ENCODE results near the gene PKP1. TPM values are rescaled to one million over a fixed set of nuclear protein-coding genes. Genes with fewer than 3 reads are reported as not detected.

The PKP1 gene
- total and polyA plus RNA-seq, 10 donors = 0.04 to 0.10 (median 0.06) TPM; not detected in 7

DNA sequence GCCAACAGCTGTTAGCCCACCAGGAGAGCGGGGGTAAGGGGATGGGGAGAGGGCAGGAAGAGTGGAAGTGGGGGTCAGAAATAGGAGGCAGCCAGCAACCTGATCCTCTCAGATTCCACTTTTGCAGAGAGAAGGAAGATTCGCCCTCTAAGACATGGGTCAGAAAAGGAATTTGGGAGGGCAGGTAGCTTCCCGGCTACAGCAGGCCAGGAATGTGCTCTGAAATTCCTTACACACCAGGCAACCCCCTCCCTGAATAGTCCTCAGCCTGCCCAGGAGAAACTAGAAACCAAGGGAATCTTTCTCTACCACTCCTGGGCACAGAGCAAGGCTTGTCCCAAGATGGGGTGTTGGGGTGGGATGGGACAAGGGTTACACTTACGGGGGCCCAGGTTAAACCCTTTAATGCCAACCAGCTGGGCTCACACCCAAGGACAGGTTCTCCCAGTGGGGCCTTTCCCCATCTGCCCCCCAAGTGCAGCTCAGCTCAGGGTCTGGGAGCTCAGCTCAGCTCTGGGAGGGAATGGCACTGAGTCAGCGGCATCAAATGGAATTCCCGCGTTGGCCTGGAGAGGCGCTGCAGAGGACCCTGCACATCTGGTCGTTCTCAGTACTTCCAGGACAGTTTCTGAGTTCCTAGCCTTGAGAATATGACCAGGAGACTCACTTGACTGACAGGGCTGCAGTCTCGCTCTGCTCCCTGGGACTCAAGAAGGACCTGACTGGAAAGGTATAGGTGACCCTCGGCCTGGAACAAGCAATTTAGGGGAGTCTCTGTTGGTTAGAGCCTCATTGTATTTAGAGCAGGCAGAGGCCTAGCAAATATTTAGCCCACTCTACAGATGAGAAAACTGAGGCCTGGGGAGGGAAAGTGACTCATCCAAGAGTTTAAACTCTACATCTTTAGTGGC, 93.4 kb downstream of the PKP1 start:
- H3K4me1 ChIP-seq = no peaks in the 10 kb centered on the region
- no peaks in the 10 kb centered on the region for H3K9me3 ChIP-seq
- intact Hi-C loops (cut with DNase I; ENCODE audit: low total_unique reads) = no loop called here
- no peak overlapping the region for H3K4me3 ChIP-seq
- no peak overlapping the region for H3K27ac ChIP-seq
- DNase-seq = no peak
- H3K27me3 ChIP-seq (replicated peaks in 1 of 7) = peaks cover 0 to 49% (median 0%) of the 10 kb centered on the region in 7 donors
- 44 to 61% (median 46%) methylated on average over 6 to 11 of the region's 11 CpGs for WGBS, 5 donors
- H3K36me3 ChIP-seq = no peaks in the 10 kb centered on the region
- TF ChIP-seq, protein P1, sequence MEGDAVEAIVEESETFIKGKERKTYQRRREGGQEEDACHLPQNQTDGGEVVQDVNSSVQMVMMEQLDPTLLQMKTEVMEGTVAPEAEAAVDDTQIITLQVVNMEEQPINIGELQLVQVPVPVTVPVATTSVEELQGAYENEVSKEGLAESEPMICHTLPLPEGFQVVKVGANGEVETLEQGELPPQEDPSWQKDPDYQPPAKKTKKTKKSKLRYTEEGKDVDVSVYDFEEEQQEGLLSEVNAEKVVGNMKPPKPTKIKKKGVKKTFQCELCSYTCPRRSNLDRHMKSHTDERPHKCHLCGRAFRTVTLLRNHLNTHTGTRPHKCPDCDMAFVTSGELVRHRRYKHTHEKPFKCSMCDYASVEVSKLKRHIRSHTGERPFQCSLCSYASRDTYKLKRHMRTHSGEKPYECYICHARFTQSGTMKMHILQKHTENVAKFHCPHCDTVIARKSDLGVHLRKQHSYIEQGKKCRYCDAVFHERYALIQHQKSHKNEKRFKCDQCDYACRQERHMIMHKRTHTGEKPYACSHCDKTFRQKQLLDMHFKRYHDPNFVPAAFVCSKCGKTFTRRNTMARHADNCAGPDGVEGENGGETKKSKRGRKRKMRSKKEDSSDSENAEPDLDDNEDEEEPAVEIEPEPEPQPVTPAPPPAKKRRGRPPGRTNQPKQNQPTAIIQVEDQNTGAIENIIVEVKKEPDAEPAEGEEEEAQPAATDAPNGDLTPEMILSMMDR (IDR thresholded peaks at IDR 0.05 in 8 of 11, conservative IDR thresholded peaks at IDR 0.05 in 3 of 11) = peak in 2 of 11 experiments; percentile 21 to 33
- TF ChIP-seq POLR2AphosphoS5 (IDR thresholded peaks at IDR 0.05) = no peak
- TF ChIP-seq POLR2A (IDR thresholded peaks at IDR 0.05) = no peak

DNA sequence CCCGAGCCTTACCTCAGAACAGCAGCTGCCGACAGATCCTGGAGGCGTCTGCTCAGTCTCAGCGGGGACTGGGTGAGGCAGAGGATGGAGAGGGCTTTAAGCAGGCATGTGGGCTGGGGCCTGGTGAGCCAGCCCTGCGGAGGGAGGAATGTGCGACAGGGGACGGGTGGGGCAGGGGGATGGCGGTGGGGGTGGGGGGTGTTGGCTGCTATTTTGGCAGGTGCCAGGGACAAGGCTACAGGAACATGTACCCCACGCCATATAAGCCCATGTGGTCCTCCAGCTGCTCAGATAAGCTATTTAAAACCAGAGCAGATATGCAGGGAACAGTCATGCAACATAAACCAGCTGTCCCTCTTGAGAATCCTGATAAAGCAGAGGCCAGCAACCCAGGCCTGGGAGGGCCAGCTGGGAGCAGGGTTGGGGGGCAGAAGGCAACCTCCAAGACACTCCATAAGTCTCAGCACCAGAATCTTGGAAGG, 94.3 kb downstream of the PKP1 start, which contains the start of gene TNNT2:
Gene TNNT2, minus strand, starts transcription at position 70 of the 482 bp plus-strand sequence. CDS start 4,426 bp downstream, outside the sequence.
- intact Hi-C loops (cut with DNase I; ENCODE audit: low total_unique reads) = no loop called here
- H3K27ac ChIP-seq = no peak within 1 kb of the TSS
- TF ChIP-seq, protein P1 (IDR thresholded peaks at IDR 0.05 in 8 of 11, conservative IDR thresholded peaks at IDR 0.05 in 3 of 11) = no peak
- TF ChIP-seq POLR2A (IDR thresholded peaks at IDR 0.05) = no peak
- no peak for TF ChIP-seq POLR2AphosphoS5 (IDR thresholded peaks at IDR 0.05)
- peaks cover 0 to 45% (median 0%) of the 10 kb centered on the region in 7 donors for H3K27me3 ChIP-seq (replicated peaks in 1 of 7)
- no peaks in the 10 kb centered on the region for H3K36me3 ChIP-seq
- DNase-seq = no peak
- no peak within 1 kb of the TSS for H3K4me3 ChIP-seq
- H3K4me1 ChIP-seq = no peaks in the 10 kb centered on the region
- 67 to 88% (median 78%) methylated on average over 2 to 9 of the region's 9 CpGs for WGBS, 5 donors
- H3K9me3 ChIP-seq = no peaks in the 10 kb centered on the region

DNA sequence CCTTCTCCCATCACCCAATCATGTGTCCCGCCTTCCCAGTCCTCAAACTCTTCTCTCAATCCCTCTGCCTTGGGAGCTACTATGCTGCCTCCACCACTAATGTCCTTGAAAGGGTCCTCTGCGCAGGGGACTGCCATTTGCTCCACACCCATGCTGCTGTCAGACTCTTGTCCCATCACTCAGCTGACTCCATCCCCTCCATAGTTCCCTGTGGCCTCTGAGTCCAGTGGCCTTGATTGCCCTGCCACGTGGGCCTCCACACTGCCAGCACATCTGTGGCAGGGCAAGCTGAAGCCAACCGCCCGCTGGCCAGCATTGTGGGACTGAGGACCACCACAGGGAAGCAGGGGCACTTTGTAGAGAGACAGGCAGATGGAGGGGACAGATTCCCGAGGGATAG, 95.5 kb downstream of the PKP1 start:
- Histone ChIP-seq H3K4me3 (no peak overlapping the region), H3K36me3 (no peaks in the 10 kb centered on the region), H3K9me3 (no peaks in the 10 kb centered on the region), H3K4me1 (no peaks in the 10 kb centered on the region), H3K27ac (no peak overlapping the region), H3K27me3 (replicated peaks in 1 of 7) (peaks cover 0 to 38% (median 0%) of the 10 kb centered on the region in 7 donors)
- intact Hi-C loops (cut with DNase I; ENCODE audit: low total_unique reads) = no loop called here
- 78 to 92% (median 84%) methylated on average over 4 to 6 of the region's 6 CpGs for WGBS, 5 donors
- no peak for TF ChIP-seq POLR2AphosphoS5 (IDR thresholded peaks at IDR 0.05)
- no peak for TF ChIP-seq POLR2A (IDR thresholded peaks at IDR 0.05)
- TF ChIP-seq, protein P1 (IDR thresholded peaks at IDR 0.05 in 8 of 11, conservative IDR thresholded peaks at IDR 0.05 in 3 of 11) = no peak
- no peak for DNase-seq

DNA sequence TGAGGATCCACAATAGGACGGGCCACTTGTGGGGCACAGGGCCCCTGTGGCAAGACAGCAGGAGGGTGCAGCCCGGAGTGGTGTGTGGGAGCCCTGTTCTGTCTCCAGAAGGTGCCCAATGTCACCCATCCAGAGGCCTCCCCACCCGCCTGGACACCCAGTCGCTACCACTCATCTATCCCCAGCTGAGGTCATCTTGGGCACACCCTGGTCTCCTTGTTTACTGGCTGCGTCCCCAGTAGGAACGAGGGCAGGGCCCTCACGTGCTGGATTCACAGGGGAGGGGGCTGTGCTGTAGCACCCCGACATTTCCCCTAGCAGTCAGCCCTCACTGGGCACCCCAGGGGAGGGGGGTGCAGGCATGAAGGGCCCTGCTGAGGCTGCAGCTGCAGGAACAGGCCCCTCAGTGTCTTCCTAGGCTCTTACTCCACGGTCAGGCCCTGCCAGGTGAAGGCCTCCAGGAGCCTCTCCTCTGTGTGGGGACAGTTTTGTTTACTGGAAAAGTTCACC, 96.5 kb downstream of the PKP1 start:
- Histone ChIP-seq H3K4me1 (no peaks in the 10 kb centered on the region), H3K4me3 (no peak overlapping the region), H3K36me3 (no peaks in the 10 kb centered on the region), H3K27me3 (replicated peaks in 1 of 7) (peaks cover 0 to 38% (median under 1%) of the 10 kb centered on the region in 7 donors), H3K27ac (no peak overlapping the region), H3K9me3 (no peaks in the 10 kb centered on the region)
- TF ChIP-seq, protein P1 (IDR thresholded peaks at IDR 0.05 in 8 of 11, conservative IDR thresholded peaks at IDR 0.05 in 3 of 11) = no peak
- TF ChIP-seq POLR2A (IDR thresholded peaks at IDR 0.05) (no peak), POLR2AphosphoS5 (IDR thresholded peaks at IDR 0.05) (no peak)
- DNase-seq = no peak
- intact Hi-C loops (cut with DNase I; ENCODE audit: low total_unique reads) = no loop called here
- WGBS, 5 donors = 79 to 92% (median 85%) methylated on average over 7 to 9 of the region's 9 CpGs
